SU-DHL-6 (cell line): ENCODE results near the gene DLG4.

ENCODE experiments used
- EZH2phosphoT487 ChIP-seq: fragments of 200-600 bp; sonication (generic), shearing (Covaris generic); conservative IDR thresholded peaks from 2 replicates; pipeline ENCODE4 v1.6.1; 2018; ENCODE audit warnings: mild to moderate bottlenecking, antibody characterized with exemption, low read length, moderate library complexity, mixed read lengths
- TF ChIP-seq, protein P1 (sequence below): fragments of 200-600 bp; sonication (generic); IDR thresholded peaks from one replicate; pipeline ENCODE4 v1.5.1; 2017; ENCODE audit warnings: antibody characterized with exemption, mild to moderate bottlenecking, low read length, moderate library complexity; ENCODE audit not compliant: insufficient read depth, poor library complexity, severe bottlenecking

DNA sequence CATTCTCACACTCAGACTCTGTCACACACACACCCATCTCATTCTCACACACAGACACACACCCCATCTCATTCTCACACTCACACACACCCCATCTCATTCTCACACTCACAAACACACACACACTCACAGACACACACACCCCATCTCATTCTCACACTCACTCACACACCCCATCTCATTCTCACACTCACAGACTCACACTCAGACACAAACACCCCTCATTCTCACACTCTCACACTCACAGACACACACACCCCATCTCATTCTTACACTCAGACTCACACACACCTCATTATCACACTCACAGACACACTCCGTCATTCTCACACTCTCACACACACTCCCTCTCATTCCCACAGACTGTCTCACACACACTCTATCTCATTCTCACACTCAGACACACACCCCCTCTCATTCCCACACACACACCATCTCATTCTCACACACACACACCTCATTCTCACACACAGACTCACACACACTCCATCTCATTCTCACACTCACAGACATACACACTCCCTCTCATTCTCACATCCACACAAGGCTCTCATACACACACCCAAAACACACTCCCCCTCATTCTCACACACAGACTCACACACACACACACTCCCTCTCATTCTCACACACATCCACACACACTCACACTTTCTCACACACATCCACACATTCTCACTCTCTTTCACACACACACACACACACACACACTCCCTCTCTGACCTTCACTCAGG is 43.4 kb downstream of the DLG4 start:
- TF ChIP-seq, protein P1, sequence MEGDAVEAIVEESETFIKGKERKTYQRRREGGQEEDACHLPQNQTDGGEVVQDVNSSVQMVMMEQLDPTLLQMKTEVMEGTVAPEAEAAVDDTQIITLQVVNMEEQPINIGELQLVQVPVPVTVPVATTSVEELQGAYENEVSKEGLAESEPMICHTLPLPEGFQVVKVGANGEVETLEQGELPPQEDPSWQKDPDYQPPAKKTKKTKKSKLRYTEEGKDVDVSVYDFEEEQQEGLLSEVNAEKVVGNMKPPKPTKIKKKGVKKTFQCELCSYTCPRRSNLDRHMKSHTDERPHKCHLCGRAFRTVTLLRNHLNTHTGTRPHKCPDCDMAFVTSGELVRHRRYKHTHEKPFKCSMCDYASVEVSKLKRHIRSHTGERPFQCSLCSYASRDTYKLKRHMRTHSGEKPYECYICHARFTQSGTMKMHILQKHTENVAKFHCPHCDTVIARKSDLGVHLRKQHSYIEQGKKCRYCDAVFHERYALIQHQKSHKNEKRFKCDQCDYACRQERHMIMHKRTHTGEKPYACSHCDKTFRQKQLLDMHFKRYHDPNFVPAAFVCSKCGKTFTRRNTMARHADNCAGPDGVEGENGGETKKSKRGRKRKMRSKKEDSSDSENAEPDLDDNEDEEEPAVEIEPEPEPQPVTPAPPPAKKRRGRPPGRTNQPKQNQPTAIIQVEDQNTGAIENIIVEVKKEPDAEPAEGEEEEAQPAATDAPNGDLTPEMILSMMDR, result no peak
- TF ChIP-seq EZH2phosphoT487, result no peak
